Fibroblast of pulmonary artery (primary cell): ENCODE measurements around the gene GARIN3.

Experiments used
- DNase-seq: peaks from one replicate; pipeline ENCODE4 v3.0.0-alpha.2; 2010; ENCODE audit warnings: low read depth
- H3K4me3 ChIP-seq: replicated peaks from 2 replicates; pipeline ENCODE4 v1.5.1; 2011; ENCODE audit warnings: low read depth, mild to moderate bottlenecking, control low read depth, low read length, moderate library complexity
- TF ChIP-seq, protein P1 (sequence below): IDR thresholded peaks from 2 replicates; pipeline ENCODE4 v1.5.1; 2011; ENCODE audit warnings: mild to moderate bottlenecking, control low read depth, low read length, inconsistent platforms; ENCODE audit errors: missing control alignments

GARIN3 gene

GRCh38 chr5:157168286-157168685 is 2.2 kb upstream of the GARIN3 start:
- TF ChIP-seq, protein P1, sequence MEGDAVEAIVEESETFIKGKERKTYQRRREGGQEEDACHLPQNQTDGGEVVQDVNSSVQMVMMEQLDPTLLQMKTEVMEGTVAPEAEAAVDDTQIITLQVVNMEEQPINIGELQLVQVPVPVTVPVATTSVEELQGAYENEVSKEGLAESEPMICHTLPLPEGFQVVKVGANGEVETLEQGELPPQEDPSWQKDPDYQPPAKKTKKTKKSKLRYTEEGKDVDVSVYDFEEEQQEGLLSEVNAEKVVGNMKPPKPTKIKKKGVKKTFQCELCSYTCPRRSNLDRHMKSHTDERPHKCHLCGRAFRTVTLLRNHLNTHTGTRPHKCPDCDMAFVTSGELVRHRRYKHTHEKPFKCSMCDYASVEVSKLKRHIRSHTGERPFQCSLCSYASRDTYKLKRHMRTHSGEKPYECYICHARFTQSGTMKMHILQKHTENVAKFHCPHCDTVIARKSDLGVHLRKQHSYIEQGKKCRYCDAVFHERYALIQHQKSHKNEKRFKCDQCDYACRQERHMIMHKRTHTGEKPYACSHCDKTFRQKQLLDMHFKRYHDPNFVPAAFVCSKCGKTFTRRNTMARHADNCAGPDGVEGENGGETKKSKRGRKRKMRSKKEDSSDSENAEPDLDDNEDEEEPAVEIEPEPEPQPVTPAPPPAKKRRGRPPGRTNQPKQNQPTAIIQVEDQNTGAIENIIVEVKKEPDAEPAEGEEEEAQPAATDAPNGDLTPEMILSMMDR: no peak
- H3K4me3 ChIP-seq: no peak overlapping the region
- DNase-seq: no peak

DNA sequence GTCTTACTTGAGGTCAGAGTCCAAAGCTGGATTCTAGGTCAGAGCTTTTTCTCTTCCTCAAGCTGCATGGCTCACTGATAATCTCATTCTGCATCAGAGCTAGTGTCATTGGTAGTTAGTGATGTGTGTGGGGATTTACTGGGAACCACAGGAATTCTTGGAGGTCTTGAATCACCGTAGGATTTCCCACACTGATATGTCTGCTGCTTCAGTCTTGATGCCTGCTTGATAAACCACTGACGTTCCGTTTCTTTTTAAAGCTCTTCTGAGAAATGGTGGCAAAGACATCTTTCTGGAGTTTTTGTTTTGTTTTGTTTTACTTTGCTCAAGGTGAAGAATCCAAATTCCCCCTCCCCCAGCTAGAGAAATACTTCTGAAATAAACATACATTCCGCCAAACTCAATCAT is 1.2 kb upstream of the GARIN3 start:
- H3K4me3 ChIP-seq: no peak overlapping the region
- TF ChIP-seq, protein P1: no peak
- no peak for DNase-seq

DNA sequence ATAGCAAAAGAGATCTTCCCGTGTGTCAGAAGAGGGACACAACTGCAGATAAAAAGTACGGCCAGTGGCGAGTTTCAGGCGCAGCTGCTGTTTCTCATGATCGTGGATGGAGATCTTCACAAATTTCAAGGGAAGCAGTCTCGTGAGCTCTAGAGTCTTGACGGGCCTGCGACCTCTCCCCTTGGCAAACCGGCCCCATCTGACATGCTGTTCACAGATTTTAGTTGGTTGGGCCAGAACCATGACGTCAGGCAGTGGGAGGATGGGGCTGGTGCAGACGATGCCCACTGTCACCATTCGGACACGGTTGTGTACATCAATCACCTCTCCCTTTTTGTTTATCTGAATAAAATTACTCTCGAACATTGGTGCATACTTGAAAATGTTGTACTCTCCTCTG is 396 bp downstream of the GARIN3 start:
- DNase-seq: no peak
- TF ChIP-seq, protein P1: no peak
- no peak overlapping the region for H3K4me3 ChIP-seq

DNA sequence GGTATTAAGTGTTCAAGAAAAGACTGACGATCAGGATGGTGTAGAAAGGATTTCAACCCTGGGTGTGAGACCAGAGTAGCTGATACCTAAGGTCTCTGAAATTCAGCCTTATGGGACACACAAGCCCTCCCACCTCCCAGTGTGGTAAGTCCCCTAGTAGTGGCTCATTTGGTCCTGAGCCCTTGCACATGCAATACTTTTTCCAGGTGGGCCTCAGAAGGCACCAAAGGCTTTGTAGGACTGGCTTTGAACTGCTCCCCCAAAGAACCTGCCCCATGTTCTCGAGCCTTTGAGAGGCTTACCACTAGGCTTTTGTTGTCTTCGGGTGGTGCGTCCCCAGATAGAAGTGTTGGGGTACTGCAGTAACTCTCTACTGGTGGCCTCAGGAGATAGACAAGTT is 803 bp downstream of the GARIN3 start:
- no peak overlapping the region for H3K4me3 ChIP-seq
- no peak for DNase-seq
- TF ChIP-seq, protein P1: no peak

DNA sequence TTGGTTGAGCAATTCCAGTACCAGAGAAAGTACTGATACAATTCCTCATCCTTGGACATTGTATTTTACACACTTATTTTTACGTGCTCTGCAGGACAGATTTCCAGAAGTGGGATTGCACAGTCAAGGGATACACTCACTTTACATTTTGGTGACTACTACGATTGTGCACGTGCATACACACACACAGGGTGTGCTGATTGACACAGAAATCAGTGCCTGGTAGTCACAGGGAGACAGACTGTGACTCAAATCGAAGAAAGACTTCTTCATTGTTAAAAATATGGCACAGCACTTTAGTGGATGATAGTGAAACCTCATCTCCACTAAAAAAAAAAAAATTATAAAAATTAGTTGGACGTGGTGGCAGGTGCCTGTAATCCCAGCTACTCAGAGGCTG is 1.5 kb downstream of the GARIN3 start:
- H3K4me3 ChIP-seq: no peak overlapping the region
- TF ChIP-seq, protein P1: no peak
- no peak for DNase-seq

DNA sequence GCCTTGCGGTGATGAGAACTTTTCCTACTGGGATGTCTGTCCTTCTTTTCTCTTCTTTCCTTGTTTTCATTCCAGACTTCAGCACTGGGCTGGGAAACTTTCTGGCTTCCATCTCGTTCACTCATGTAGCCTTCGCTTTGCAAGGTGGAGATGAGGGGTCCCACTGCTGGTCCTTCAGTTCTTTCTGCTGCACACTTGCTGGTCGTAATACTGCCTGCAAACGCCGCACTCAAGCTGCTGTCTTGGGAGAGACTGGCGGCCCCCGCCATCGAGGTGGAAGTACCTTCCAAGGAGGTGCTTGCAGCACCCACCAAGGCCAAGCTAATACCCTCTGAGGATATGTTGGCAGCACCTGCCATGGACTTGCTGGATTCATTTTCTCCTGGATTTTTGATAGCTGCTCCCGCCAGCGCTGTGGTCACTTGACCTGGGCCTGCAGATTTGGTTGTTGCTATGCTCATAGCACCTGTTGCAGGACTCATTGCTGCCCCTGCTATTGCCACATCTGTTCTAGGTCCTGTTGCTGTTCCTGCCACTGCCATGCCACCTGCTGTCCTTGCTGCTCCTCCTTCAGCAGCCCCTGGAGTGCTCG is 3.0 kb downstream of the GARIN3 start:
- TF ChIP-seq, protein P1: no peak
- no peak overlapping the region for H3K4me3 ChIP-seq
- no peak for DNase-seq

- H3K4me3 ChIP-seq: no peak overlapping the region
- DNase-seq: no peak
- TF ChIP-seq, protein P1: no peak
Measured at GRCh38 chr5:157161996-157162395, 4.1 kb downstream of the GARIN3 start.
